HG03432 (cell line): ENCODE results near the gene RARRES1.

Experiments
- ATAC-seq: cut with Tn5 transposase; IDR thresholded peaks from one replicate; pipeline ENCODE4 v1.9.1; 2021; ENCODE audit warnings: mild to moderate bottlenecking, moderate library complexity; ENCODE audit not compliant: unreplicated experiment

Gene RARRES1

DNA sequence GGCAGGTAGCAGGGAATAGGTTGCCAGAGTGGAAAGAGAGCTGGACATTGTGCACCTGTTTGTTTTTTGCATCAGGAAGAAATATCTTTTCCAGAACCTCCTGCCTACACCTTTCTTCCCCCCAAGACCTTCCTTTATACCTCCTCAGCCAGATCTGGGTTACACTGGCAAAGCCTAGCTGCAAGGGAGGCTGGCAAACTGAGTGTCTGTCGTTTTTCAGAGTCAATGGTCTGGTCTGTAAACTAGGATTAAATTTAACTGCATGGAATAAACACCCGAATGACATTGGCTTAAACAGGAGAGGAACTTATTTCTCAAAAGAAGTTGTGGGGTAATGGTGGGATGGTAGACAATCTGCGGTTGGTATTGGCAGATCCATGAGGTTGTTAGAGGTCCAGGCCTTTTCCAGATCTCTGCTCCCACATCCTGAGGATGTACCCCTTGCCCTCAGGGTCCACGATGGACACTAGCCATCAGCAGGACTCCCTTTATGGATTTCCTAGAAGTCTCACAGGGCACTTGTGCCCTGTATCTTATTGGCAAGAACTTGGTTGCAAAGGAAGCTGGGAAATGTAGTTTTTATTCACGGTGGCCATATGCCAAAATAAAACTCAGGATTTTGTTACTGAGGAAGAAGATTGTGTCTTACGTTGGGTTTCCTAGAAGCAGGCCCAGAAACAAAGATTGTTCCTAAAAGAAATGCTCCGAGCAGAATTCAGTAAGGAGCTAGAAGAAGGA, 3.2 kb upstream of the RARRES1 start:
- ATAC-seq = no peak

DNA sequence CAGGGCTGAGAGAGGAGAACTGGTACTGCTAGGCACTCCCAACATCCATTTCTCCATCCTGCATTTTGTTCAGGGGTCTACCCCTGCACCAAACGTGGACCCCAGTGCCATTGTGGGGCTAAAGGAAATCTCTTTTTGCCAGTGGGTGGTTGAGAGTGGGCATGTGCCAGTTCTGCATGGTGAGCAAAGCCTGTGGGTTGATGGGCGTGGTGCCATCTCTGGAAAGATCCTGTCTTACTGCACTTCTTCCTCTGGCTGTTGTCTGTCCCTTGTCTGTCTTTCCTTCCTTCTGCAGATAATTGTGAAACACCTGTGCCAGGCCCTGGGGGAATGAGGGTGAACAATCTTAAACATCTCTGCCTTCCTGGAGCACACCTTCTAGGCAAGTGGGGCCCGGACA, 1.4 kb upstream of the RARRES1 start:
- no peak for ATAC-seq

DNA sequence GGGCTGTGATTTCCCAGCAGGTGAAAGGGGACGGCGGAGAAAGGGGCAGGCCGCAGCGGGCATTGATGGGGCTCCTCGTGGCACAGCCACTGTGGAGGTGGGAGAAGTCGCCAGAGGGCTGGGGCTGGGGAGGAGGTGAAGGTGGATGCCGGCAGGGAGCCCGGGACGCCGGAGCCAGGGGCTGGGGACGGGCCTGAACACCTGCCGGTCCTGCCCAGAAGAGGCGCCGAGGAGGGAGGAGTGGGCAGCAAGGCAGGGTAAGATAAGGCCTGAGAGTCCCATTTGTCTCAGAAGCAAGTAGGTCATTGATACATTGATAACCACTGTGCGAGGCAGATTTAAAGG, 571 bp upstream of the RARRES1 start:
- ATAC-seq = no peak

DNA sequence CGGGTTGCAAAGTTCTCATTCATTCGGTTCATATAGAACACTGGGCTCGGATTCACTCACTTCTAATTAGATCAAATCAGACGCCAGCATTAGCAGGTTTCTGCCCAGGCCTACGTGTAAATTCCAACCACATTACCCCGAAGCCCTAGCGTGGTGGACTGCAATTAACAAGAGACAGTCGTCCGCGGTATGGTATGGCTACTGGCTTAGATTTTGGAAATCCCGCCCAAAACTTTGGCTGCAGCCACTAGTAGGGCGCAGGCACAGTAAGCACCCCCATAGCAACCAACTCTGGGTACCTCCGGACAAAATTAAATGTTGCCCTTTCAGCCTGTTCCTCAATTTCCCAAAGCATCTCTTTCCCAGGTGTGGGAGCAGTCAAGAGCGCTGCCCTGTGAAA, 771 bp downstream of the RARRES1 start:
- ATAC-seq = no peak

DNA sequence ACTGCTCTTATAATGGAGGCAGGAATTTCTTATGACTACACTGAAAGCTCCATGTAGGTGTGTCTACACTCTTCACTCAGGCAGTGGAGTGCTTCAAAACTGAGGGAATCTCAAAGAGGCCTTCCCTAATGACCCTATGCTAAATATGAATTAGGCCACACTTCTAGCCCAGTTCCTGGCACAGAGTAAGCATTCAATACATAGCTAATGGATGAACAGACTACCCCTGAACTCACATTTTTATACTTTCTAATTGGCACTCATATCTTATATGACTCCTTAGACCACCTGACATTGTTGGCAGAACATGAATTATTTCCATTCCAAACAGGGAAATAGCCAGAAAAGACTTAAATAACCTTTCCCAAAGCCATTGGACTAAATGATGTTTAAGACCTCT, 3.4 kb downstream of the RARRES1 start:
- no peak for ATAC-seq

DNA sequence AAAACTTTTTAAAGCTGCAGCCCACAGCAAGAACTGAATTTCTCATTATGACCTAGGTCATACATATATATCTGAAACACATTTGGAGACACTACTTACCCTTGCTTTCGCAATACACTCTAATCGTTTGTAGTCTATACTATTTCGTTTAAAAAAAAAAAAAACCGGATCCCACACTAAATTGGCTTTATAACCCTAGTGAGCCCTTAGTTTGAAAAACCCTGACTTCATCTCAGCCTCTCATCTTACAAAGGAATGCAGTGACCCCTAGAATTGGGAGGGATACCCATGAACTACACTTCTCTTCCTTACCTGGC, 4.2 kb downstream of the RARRES1 start:
- ATAC-seq = no peak

DNA sequence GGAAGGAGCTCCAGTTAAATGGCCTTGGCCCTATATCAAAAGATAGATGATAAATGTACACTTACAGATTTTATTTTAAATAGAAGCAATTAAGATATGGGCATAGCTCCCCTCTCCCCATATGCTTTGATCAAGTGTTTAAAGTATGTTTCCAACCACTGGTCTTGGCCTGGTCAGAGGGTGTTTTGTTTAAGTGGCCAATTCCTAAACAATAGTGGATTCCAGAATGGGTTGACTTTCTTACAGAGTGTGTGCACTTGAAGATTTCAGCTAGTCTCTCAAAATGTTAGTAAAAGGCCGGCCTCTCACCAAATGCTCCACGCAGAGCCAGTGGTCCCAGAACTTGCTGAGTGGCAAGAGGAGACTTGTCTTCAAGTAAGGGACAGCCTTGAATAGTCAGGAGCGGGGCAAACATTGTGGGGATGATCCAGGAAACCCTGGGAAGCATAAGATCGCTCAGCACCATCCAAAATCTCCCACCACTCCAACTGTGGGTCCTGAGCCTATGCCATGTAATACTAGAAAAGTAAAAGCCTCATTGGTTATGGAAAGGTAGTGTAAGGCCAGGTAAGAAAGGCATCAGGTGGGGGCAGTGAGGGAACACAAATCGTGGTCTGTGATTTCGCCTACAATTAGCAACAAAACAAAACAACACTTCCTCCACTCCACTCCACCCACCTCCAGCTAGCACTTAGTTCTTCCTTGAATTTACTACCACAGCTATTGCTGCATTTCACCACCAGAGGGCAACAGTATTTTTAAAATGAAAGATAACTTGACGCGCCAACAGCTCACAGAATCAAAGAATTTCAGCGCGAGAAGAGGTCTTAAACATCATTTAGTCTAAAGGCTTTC, 4.8 kb downstream of the RARRES1 start:
- peak; percentile 63 for ATAC-seq

DNA sequence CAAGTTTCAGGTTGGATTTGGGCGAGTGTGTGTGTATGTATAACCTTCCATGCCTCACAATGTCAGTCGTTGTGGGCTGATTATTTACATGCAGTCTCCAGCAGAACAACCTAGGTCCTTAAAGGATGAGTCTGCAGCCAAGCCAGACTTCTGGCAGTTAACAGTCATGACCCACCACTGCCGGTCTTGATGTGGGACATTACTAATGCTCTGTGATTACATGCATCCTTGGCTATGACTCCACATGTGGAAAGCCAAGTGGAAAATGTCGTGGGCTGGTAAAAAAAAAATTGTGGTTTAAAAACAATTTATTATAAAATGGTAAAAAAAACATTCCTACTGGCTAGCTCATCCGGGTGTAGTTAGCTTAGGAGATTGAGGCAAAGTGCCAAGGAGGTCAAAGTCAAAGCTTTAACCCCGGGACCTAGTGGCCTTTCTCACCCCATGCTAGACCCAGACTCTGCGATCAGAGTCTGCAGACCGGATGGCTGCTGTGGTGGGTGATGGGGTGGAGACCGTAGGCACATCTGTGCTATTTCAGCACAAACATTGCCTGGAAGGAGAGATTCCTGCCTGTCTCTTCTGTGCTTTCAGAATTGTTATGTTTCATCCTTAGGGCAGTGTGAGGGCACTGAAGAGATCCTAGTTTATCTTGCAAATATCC, 6.8 kb downstream of the RARRES1 start:
- ATAC-seq = no peak

DNA sequence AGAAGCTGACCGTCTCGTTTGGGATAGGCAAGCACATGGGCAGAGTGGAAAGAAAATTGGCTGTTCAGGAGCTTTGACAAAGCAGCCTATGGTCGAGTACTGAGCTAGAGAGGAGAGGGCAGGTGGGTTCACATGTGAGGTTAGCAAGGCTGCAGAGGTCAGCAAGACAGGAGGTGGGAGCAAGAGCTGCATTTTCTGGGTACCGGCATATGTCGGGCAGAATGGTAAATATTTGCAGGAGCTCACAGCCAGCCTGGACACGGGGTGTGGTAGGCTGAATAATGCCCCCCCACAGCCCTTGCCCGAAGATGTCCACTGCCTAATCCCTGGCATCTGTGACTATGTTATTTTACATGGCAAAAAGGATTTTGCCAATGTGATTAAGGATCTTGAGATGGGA, 8.3 kb downstream of the RARRES1 start:
- ATAC-seq = no peak

DNA sequence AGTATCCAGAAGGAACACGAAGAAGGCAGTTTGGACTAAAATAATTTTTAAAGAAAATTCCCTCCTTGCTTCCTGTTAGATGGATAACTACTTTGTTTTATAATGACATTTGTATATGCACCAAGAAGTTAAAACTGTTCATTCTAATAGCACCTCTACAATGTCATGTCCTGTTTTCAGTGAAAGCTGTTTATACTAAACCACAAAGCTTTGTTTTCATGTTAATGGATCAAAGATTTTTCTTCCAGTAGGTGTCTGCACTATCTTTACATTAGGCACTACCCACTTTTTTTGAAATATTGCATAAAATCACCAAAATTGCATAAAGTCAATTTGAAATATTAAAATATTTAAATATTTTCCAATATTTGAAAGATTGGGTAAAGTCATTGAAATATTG, 10.1 kb downstream of the RARRES1 start:
- no peak for ATAC-seq

DNA sequence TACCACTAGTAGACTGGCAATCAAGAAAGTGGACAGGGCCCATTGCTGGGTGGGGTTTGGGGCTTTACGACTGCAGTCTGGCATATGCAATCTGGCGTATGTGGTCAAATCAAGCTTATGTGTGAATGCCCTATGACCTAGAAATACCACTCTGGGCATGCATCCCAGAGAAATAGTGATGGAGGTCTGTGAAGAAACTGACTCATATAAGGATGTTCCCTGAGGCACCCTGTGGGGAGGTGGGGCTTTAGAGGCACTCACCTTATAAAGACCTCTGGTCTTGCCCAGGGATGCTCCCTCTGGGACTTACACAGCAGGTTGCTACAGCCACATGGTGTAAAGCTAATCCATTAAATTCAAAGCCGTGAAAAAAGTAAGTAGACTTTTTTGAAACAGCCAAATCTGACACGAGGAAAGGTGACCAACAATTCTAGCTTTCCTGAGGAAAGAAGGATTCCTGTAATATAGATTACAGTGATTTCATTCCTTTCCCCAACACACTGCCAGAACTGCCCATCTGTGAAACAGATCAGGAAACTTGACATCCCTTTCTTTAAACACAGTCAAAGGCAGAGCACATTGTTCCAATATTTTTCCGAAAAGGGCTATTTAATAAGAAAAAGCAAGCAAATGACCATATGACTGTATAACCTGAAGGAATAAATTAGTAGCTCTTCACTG, 13.6 kb downstream of the RARRES1 start:
- no peak for ATAC-seq

DNA sequence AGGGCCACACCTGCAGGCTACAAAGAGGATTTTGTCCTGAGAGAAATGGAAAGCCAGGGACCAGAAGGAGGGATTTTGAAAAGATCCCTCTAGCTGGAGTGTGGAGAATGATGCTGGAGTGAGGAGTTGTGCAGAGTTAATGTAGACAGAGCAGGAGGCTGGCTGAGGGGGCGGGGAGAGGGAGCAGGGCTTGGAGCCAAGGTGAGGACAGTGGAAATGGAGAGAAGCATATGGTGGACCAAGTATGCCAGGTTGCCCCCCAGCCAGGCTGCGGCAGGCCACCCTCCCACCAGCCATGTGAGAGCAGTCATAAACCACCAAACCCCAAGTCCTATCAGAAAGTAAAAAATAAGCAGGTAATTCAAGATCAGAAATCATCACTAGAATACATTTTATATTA, 14.7 kb downstream of the RARRES1 start:
- ATAC-seq = no peak

DNA sequence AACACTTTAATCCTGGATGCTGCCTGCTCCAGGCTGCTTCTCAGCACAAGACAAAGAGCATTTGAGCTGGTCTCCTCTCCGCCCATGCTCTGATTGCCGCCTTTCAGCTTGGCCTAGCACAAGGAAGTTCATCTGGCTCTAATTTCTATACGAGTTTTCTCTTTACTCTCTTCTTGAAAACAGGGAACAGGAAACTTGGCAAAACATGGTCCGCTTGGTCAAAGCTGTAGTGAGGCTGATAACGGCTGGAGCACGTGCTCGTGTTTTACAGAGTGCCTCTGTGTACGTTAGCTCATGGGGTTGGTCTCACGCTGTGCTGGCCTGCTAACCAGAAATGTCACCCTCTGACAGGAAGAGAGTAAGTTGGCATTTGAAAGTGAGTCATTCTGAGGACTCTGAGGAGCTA, 19.2 kb downstream of the RARRES1 start:
- no peak for ATAC-seq

DNA sequence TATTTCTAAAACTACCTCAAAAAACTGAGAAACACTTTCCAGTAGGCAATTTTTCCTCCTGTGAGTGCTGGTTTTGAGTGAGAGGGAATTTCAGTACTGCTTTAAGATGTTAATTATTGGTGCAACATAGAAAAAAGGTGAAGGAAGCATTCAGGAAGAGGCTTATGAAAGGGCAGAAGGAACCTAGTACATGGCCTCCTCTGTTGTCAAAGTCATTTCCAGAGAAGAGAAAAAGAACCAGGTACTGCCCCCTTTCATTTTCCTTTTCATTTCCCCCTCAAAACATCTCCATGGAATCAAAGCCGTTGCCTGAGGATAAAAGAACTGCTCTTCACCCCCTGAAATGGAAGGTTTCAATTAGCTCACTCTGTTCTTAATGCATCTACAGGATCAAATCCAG, 19.8 kb downstream of the RARRES1 start:
- ATAC-seq = peak; percentile 62

DNA sequence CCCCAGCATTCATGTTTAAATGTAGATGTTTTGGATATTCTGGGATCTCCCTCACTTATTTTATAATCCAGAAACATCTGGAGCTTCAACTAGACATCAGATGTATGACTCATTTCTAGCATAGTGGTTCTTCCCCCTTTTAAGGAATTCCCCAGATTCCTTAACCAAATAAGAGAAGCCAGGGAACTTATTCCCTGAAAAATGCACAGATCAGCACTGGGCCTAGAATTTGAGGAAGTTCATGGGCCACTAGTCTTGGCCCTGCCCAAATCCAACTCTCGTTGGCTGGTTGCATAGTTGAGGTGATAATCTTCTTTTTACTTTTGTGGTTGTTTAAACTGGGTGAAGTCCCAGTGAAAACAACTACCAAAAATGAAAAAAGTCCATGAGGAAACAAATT, 20.4 kb downstream of the RARRES1 start:
- ATAC-seq = no peak

DNA sequence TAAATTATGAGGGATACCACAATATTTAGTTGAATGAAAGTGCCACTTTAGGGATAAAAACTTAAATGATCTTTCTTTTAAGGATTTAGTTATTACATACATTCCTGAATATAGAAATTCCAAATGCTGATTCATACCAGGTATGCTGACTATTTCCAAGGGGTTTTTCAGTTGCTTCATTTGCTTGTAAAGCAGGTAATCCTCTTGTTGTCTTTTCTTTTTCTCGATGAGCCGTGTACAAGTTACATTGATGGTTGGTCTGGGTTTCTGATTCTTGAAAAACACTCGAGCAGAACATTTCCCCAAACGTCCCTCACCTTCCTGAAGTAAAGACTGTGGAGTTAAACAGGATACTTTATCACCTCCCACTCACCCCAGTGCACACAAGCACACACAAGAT, 21.7 kb downstream of the RARRES1 start:
- ATAC-seq = no peak

DNA sequence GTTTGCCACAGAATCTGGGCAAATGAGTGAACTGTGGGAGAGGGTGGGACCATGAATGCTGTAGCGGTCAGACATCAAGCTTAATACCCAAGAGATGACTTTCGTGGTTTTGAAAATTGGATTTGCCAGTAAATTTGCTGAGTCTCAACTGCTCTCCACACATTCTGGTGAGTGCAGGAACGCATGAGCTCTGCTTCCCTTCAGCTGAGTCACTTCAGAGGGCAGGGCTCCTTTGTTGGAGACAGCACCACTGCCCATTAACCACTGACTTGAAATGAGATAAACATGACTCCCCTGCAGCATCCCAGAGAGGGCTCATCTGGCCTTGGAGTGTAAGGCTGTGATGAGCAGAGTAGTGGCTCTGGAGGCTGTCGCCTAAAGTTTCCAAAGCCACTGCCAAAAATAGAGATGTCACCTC, 22.6 kb downstream of the RARRES1 start:
- ATAC-seq = no peak

DNA sequence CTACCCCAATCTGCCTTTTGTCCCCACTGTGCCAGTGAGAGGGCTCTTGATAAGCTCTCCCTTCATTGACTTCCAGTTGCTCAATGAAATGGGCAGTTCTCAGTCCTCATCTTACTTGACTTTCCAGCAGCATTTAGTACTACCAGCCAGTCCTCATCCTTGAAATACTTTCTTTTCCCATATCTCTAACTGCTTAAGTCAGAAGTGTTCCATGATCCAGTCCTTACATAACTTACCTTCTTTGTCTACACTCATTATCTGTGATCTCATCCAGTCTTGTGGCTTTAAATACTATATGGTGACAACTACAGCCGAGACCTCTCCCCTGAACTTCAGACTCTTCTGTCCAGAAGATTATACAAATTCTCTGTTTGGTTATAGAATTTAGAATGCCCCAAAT, 28.7 kb downstream of the RARRES1 start:
- ATAC-seq = no peak

DNA sequence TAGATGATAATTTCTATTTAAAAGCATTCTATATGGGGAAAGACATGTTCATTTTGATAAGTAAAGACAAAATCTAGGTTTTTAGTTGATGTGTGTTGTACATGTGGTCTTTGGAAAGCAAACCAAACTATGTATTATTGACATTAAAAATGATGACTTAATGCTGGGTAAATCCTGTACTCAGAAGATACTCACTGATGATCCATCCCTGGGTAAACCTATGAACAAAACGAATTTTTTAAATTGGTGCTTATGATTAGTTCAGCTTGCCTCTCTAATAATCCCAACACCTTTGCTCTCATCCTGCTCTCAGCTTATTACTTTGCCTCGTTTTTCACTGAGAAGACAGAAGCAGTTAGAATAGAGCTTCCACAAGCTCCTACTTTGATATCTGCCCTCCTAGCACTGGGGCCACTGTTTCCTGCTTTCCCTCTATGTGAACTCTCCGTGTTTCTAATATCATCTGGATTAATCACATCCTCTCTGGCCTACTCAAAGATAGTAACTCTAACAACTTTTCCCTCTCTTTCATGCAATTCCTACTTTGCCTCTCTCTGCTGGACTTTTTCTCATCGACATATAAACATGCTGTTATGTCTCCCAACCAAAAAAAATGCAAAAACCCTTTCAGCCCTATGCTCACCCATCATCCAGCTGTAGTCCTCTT, 29.3 kb downstream of the RARRES1 start:
- ATAC-seq = no peak

DNA sequence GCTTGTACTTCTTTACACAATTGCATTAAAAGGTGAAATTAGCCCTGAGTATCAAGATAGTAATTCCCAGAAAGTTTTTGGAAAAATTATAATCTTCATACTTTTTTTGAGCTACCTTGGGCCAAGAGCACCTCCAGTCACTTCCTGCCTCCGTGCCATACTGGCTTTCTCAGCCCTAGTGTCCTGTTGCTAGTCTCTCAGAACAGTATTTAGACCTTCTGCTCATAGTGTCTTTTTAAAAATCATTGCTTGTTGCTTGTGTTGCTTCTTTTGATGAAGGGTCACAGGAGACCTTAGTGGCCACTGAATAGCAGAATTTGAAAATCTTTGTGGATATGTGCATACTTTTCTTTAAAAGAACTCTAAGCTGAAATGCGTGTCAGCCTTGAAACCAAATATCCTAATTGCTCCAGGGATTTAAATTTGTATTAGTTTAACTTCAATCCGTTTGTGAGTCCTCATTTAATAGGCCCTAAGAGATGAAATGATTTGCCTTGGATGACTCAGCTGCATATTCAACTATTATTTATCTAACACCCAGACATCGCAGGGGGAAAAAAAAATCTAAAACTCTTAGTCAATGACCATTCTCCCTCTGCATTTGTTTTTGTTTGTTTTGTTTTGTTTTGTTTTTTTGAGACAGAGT, 30.7 kb downstream of the RARRES1 start:
- ATAC-seq = no peak

DNA sequence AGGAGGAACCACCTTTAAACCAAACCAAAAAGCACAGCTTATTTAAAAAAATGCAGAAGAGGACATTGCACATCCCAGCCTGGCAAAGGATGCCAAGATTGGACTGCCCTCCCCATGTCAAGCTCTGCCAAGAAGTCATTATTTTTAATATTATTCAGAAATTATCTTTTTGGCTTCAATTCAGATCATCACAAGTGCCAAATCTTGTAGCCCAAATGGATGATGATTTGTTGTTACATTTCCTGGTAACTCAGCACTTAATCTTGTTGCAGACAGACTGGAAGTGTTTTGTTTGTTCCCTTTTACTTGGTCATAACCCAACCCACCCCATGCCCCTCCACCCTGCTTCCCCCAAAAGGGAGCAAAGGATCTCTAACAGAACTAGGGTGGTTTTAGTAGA, 31.7 kb downstream of the RARRES1 start:
- no peak for ATAC-seq
